Small intestine (tissue), 7 donors: ENCODE data around the gene LIM2. TPM values are rescaled to one million over a fixed set of nuclear protein-coding genes. Genes with fewer than 3 reads are reported as not detected.
"Not testable (repeated sequence)": the region's sequence is repeated elsewhere in the genome, so short reads cannot be mapped to it uniquely, and the experiment has no call there.

Experiments
- DNase-seq, 2 donors: peaks; one replicate each; pipeline versions ENCODE4 v3.0.0 to v3.0.0-alpha.2; 2013
- FAIRE-seq: peaks from 2 replicates; lab custom pipeline; 2012; peaks lifted over from hg19 to GRCh38; lab: Jason Lieb, UNC
- H3K27ac ChIP-seq, 3 donors: one replicate each; pipeline ENCODE4 v1.5.1; 2013; ENCODE audit warnings: low read length in 2 of 3, mild to moderate bottlenecking in 2 of 3, control low read depth in 1 of 3, inconsistent platforms in 1 of 3, low read depth in 1 of 3, moderate library complexity in 1 of 3
- H3K27me3 ChIP-seq, 3 donors: one replicate each; pipeline ENCODE4 v1.6.1; 2013; ENCODE audit warnings: low read length in 3 of 3, inconsistent platforms in 1 of 3; ENCODE audit not compliant: control insufficient read depth in 3 of 3, insufficient read depth in 3 of 3
- H3K36me3 ChIP-seq, 3 donors: one replicate each; pipeline ENCODE4 v1.6.1; 2013; ENCODE audit warnings: low read length in 3 of 3, inconsistent platforms in 1 of 3, low read depth in 1 of 3, mild to moderate bottlenecking in 1 of 3, moderate library complexity in 1 of 3; ENCODE audit not compliant: control insufficient read depth in 3 of 3, insufficient read depth in 2 of 3
- H3K4me1 ChIP-seq, 3 donors: one replicate each; pipeline ENCODE4 v1.6.1; 2013; ENCODE audit warnings: low read length in 2 of 3, inconsistent platforms in 1 of 3, low read depth in 1 of 3, mild to moderate bottlenecking in 1 of 3, moderate library complexity in 1 of 3; ENCODE audit not compliant: control insufficient read depth in 3 of 3, insufficient read depth in 2 of 3
- H3K4me3 ChIP-seq, 3 donors: one replicate each; pipeline ENCODE4 v1.5.1; 2013; ENCODE audit warnings: low read length in 3 of 3, control low read depth in 1 of 3, inconsistent platforms in 1 of 3, low read depth in 1 of 3, mild to moderate bottlenecking in 1 of 3, moderate library complexity in 1 of 3
- H3K9me3 ChIP-seq, 2 donors: one replicate each; pipeline ENCODE4 v1.6.1; 2013; ENCODE audit warnings: low read depth in 1 of 2, low read length in 1 of 2; ENCODE audit not compliant: control insufficient read depth in 2 of 2, insufficient read depth in 1 of 2
- WGBS, 3 donors: extraction: QIAGEN DNeasy Blood & Tissue Kit; methylation state at CpG; one replicate each; pipeline ENCODE4 v1.1.7; 2013; 5-methylcytosine and 5-hydroxymethylcytosine counted together
- polyA plus RNA-seq, 4 donors: library from polyadenylated mRNA; stranded (reverse) in 3 of 4; unstranded in 1 of 4; fragments of 200-250 nt in 3 of 4; fragments of 120-200 nt in 1 of 4; gene quantifications; one replicate each; pipeline versions ENCODE4 v1.2.1 to v1.2.3, GENCODE V29; 2013
- donor health status: healthy with polysubstance abuse.
- donor health status: control.
- donor health status: control.
- donor health status: Bipolar disorder and iron deficiency.
- donor health status: healthy.

Gene LIM2
- polyA plus RNA-seq, 4 donors, result 0.04 TPM; not detected in 3

GRCh38 chr19:51402117-51402516 lies 14.3 kb upstream of the LIM2 start:
- WGBS, 3 donors, result 95 to 98% (median 96%) methylated on average over 9 of the region's 9 CpGs
- peaks cover 0 to 6% (median 0%) of the 10 kb centered on the region in 3 donors for H3K36me3 ChIP-seq
- FAIRE-seq, result no peak

GRCh38 chr19:51399936-51400335 lies 12.2 kb upstream of the LIM2 start:
- H3K27me3 ChIP-seq, H3K36me3 ChIP-seq, FAIRE-seq, H3K4me1 ChIP-seq, H3K27ac ChIP-seq, H3K4me3 ChIP-seq, DNase-seq: not testable (repeated sequence)
- peaks cover 5 to 27% of the 10 kb centered on the region in 2 donors for H3K9me3 ChIP-seq
- 86 to 90% (median 88%) methylated on average over 7 of the region's 7 CpGs for WGBS, 3 donors

More at GRCh38 chr19:51402117-51402516, 14.3 kb upstream of the LIM2 start:
- Histone ChIP-seq H3K4me3 (no peak overlapping the region), H3K9me3 (peaks cover 5 to 27% of the 10 kb centered on the region in 2 donors), H3K4me1 (no peaks in the 10 kb centered on the region), H3K27me3 (no peaks in the 10 kb centered on the region), H3K27ac (no peak overlapping the region)
- no peak for DNase-seq

GRCh38 chr19:51399231-51399630 lies 11.5 kb upstream of the LIM2 start:
- Histone ChIP-seq H3K4me1 (peaks cover 2 to 5% (median 3%) of the 10 kb centered on the region in 3 donors), H3K9me3 (peaks cover 5 to 24% of the 10 kb centered on the region in 2 donors), H3K27ac (no peak overlapping the region), H3K36me3 (peaks cover 0 to 6% (median 0%) of the 10 kb centered on the region in 3 donors), H3K27me3 (no peaks in the 10 kb centered on the region), H3K4me3 (no peak overlapping the region)
- 95% methylated on average over 5 of the region's 5 CpGs for WGBS, 3 donors
- FAIRE-seq, result no peak
- no peak for DNase-seq

- Histone ChIP-seq H3K4me3 (no peak overlapping the region), H3K9me3 (peaks cover 3 to 14% of the 10 kb centered on the region in 2 donors), H3K27me3 (no peaks in the 10 kb centered on the region), H3K36me3 (no peaks in the 10 kb centered on the region), H3K4me1 (peaks cover 2 to 8% (median 3%) of the 10 kb centered on the region in 3 donors), H3K27ac (no peak overlapping the region)
- WGBS, 3 donors, result 48 to 51% (median 50%) methylated on average over 7 of the region's 7 CpGs
- DNase-seq (peak in 1 of 2 donors; percentile 38), FAIRE-seq (no peak)
These were observed 10.4 kb upstream of the LIM2 start for GRCh38 chr19:51398096-51398704.

- DNase-seq, H3K4me1 ChIP-seq, H3K27me3 ChIP-seq, FAIRE-seq, H3K9me3 ChIP-seq, H3K4me3 ChIP-seq, H3K27ac ChIP-seq, H3K36me3 ChIP-seq: not testable (repeated sequence)
- 66 to 87% (median 87%) methylated on average over 9 of the region's 9 CpGs for WGBS, 3 donors
These were observed 9.7 kb upstream of the LIM2 start for GRCh38 chr19:51397453-51397852.

GRCh38 chr19:51396175-51396574 lies 8.4 kb upstream of the LIM2 start:
- WGBS, 3 donors, result 97 to 100% (median 97%) methylated on average over 2 of the region's 2 CpGs
- H3K4me3 ChIP-seq, result no peak overlapping the region
- FAIRE-seq (no peak), DNase-seq (no peak)
- no peak overlapping the region for H3K27ac ChIP-seq
- peaks cover 0 to under 1% of the 10 kb centered on the region in 2 donors for H3K9me3 ChIP-seq
- H3K36me3 ChIP-seq, result no peaks in the 10 kb centered on the region
- no peaks in the 10 kb centered on the region for H3K27me3 ChIP-seq
- H3K4me1 ChIP-seq, result peaks cover 2 to 8% (median 3%) of the 10 kb centered on the region in 3 donors

GRCh38 chr19:51394050-51394836 lies 6.5 kb upstream of the LIM2 start:
- DNase-seq, result peak; percentile 96 to 99
- H3K4me1 ChIP-seq, result peaks cover 2 to 11% (median 3%) of the 10 kb centered on the region in 3 donors
- no peaks in the 10 kb centered on the region for H3K36me3 ChIP-seq
- FAIRE-seq, result no peak
- no peaks in the 10 kb centered on the region for H3K9me3 ChIP-seq
- H3K27ac ChIP-seq, result peak overlapping the region; percentile 15 to 80 (median 73)
- H3K4me3 ChIP-seq, result peak overlapping the region in 2 of 3 donors; percentile 39 to 54
- 2 to 3% (median 2%) methylated on average over 45 of the region's 45 CpGs for WGBS, 3 donors
- H3K27me3 ChIP-seq, result no peaks in the 10 kb centered on the region

GRCh38 chr19:51392701-51393100 lies 4.9 kb upstream of the LIM2 start:
- Histone ChIP-seq H3K36me3 (no peaks in the 10 kb centered on the region), H3K27me3 (no peaks in the 10 kb centered on the region), H3K9me3 (no peaks in the 10 kb centered on the region), H3K27ac (no peak overlapping the region), H3K4me1 (peaks cover 2 to 23% (median 3%) of the 10 kb centered on the region in 3 donors), H3K4me3 (no peak overlapping the region)
- FAIRE-seq, result no peak
- WGBS, 3 donors, result 93 to 95% (median 95%) methylated on average over 1 of the region's 1 CpG
- DNase-seq, result no peak
